GM21447 (cell line): ENCODE measurements around the gene JARID2.

ENCODE experiments used
- ATAC-seq: cut with Tn5 transposase; IDR thresholded peaks from one replicate; pipeline ENCODE4 v1.9.1; 2021; ENCODE audit not compliant: unreplicated experiment

JARID2 gene

GRCh38 chr6:15246666-15247499 is 1.0 kb downstream of the JARID2 start:
- ATAC-seq, result no peak

DNA sequence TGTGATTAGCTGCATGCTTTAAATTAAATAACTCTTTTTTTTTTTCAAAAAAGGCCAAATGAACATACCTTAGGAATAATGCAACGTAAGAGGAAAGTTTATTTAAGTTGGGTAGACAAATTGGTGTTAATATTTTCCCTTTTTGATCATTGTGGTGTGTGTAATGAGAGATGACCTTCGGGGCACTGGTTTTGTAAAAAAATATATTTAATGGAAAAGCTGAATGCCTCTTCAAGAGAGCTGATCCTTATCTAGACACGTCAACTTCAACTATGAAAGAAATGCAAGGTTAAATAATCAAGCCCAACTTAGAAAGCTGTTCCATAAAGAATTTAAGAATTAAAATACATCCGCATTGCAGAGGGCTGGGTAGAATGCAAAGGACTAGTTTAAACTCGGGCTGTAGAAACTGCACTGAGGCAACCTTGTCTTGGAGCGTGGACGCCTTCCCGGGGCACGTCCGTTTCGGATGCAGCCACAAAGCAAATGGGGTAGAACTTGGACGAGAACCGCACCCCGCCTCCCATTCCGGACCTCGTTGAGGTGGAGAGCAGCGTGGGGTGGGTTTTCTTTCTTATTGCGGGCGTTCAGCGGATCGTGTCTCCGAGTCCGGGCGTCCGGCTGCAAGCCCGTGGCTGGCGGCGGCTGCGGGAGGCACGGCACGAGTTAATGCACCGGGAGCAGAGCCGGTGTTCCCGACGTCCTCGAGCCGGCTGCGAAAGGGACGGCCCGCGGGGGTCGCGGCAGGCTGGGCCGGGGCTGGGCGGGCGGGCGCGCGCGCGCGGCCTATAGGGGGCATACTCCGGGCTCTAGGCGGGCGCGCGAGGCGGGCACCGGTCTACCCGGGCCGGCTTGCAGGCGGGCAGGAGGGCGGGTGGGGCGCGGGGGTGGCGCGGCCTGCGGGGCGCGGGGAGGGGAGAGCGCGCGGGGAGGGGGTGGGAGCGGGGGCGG is 1.9 kb downstream of the JARID2 start:
- no peak for ATAC-seq

DNA sequence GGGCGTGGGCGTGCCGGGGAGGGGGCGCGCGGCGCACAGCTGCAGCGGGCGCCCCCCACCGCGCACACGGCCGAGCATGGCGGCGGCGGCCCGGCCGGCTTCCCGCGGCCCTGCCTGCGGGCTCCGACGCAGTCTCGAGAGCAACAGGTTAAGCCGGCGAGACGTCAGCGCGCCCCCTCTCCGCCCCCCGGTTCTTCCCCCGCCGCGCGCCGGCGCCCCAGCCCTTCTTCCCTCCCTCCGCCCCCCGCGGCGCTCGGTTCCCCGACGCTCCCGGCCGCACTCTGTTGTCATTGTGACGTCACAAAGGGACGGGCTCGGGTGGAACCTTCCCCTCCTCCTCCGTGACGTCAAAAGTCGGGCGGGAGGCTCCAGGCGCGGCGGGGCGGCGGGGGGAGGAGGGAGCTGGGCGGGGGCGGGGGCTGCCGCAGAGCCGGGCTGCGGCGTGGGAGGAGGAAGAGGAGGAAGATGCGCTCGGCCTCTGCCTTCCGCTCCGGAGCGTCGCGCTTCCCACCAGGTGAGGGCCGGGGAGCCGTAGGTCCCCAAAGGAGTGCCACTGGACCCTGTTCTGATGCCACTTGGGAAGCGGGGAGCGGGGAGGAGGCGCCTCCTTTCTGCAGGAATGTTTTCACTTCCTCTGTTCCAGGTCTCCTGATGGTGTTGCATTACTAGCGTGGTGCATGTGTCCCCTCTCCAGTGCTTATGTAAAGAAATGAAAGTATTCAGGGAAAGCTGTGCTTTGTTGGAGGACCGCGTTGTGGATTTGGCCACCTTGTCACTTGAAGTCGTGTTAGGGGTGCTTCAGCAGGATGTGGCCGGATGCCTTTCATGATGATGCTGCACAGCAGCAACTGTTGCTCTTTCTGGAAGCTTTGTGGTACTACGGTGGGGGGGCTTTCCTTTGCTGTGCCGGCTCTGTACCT is 2.8 kb downstream of the JARID2 start:
- ATAC-seq, result peak; percentile 21

- no peak for ATAC-seq
Measured at GRCh38 chr6:15249371-15250019, 3.6 kb downstream of the JARID2 start.

GRCh38 chr6:15250187-15251168 is 4.6 kb downstream of the JARID2 start:
- ATAC-seq, result no peak

DNA sequence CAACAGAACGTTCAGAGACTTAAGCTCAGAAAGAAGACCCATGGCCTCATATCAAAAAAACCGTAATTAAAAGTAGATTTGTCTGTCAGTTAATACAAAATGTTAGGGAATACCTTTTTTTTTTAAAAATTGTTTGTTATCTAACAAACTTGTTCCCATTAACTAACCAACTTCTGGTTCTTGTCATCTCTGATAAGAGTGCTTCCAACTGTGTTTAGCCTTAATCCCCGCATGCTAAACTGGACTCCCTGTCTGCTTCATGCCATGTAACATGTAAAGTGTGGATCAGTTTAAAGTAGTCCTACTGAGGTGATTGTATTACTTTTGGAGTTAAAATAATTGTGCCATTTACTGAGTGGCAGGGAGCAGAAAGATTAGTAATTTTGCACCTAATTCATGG is 6.3 kb downstream of the JARID2 start:
- ATAC-seq, result no peak

DNA sequence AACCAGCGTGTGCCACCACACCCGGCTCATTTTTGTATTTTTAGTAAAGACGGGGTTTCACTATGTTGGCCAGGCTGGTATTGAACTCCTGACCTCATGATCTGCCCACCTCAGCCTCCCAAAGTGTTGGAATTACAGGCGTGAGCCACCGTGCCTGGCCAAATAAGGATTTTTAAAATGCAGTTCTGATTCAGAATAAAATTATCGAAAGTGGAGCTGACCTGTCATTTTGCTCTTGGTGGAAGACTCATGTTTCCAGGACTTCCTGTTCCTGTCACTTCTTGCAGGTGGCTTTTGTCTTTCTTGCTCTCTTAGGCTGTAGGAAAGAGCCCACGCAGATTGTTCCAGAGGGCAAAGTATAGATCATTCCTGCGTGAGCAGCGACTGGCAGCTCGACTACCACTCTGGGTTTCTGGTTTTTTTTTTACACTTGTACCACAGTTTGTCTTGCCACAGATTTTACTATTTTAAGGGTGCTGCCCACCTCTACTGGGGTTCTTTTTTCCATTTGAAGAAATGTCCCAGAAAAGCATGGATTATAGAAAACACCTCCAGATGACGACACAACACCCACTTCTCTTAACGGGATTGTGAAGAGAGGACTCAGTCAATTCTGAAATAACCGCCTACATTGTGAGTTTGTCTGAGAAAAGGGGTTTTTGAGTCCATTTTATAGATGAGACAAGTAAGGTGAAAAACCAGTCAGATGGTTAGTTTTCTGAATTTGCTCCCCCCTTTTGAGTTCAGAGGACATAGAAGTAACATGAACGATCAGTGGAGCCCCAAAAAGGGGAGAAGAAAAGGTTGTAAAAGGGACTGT is 7.5 kb downstream of the JARID2 start:
- no peak for ATAC-seq

- peak; percentile 37 for ATAC-seq
Measured at GRCh38 chr6:15254070-15254975, 8.5 kb downstream of the JARID2 start.

DNA sequence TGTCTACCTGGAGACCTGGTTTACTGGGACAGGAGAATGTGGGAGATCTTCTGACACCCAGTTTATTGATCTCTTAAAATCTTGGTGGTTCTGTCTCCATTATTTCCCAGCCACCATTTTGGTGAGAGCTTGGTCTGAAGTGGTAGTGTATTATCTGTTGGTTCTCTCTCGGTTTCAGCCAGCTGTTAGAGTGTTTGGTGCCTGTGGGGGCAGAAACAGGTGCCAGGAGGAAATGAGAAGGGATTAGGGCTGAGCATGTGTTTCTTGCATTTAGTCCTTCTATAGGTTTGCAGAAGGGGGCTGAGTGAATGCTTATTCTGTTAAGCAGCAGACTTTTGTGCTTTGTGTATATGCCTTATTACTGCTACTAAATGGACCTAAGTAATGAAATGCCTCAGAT is 9.6 kb downstream of the JARID2 start:
- ATAC-seq, result peak; percentile 63

DNA sequence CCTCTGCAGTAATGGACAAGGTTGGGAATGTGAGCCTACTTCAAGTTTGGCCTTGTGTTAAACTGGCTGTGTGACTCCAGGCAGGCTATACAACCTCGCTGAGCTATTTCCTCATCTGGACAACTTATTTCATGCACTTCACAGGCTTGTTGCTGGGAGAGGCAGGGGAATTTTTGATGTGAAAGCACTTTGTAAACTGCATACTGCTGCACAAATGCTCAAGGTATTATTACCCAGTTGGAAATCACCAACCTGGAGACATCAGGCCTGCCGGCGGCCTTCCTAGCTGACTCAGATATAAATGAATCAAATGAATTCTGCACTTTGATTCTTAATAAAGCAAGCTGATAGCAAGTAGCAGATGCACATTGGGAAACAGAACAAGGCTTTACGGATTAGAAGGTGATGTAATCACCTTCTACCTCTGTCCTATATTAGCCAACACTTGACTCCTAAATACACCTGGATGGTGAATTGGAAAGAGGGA is 10.1 kb downstream of the JARID2 start:
- no peak for ATAC-seq

DNA sequence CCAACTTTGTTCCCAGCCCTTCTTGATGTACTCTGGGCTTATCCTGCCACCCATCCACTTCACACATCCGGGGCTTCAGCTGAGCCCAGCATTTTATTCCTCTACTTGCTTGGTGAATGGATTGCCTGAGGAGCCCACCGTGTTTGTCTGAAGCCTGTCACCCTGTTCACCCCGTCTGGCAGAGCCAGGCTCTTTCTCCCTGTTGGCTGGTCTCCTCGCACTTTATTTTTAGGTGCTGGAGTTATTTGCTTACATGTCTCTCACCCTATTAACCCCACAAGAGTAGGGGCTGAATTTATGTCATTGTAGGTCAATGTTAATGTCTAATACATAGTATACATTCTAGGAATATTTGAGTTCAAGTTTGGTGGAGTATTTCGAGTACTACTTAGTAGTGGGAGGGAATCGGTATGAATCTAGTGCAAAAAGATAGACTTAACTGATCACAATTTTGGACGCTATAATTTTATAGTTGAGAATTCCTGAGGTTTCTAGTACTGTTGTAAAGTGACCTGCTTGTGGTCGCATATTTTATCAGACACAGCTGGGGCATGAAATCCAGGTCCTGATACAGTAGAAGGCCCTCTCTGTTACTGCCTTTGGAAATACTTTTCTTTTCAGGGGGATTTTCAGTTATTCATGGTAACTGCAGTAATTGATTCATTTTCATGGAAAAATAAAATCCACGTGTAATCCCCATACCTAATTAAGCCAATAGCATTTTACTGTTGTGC is 10.8 kb downstream of the JARID2 start:
- ATAC-seq, result no peak

DNA sequence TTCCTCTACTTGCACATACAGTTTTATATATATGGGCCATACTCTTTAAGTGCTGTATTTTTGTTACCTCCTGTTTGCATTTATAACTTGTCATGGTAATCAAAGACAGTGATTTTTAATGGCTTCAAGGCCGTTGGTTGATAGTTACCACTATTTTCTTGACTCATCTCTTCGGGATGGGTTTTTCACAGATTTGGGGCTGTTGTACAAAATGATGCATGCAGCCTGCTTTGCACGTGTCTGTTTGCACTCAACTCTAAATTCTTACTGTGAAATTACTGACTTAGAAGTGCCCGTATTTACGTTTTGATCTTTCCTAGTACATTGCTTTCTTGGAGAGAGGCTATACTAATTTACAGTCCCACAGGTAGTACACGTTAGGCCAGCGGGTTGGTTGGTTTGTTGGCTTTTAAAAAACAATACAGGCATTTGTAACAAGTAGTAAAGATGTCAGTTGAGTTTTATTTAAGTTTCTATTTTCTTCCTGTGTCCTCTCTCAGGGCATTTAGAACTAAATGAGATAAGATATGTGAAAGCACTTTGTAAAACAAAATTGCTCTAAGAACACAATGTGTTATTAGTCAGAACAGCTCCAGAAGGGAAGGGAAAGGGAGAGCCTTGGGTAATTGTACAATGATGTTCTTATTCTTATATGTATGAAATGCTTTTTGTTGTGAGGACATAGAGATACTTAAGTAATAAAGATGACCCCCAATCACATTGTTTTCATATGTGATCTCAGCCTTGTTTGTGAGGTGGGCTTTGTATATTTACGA is 11.7 kb downstream of the JARID2 start:
- ATAC-seq, result no peak

DNA sequence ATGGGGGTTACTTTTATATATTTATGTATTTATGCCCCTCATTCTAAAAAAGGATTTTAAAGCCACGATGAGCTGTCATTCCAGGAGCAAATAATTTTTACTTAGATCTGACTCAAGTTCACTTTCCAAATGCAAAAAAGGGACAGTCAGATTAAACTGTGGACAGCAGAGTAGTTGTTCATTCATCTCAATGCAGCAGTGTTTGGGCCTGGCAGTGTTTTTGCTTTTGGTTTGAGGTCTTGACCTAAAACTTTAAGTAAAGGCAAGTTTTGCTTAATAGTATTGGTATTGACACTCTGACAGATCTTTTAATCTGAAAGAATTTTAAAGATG is 13.9 kb downstream of the JARID2 start:
- ATAC-seq, result no peak

DNA sequence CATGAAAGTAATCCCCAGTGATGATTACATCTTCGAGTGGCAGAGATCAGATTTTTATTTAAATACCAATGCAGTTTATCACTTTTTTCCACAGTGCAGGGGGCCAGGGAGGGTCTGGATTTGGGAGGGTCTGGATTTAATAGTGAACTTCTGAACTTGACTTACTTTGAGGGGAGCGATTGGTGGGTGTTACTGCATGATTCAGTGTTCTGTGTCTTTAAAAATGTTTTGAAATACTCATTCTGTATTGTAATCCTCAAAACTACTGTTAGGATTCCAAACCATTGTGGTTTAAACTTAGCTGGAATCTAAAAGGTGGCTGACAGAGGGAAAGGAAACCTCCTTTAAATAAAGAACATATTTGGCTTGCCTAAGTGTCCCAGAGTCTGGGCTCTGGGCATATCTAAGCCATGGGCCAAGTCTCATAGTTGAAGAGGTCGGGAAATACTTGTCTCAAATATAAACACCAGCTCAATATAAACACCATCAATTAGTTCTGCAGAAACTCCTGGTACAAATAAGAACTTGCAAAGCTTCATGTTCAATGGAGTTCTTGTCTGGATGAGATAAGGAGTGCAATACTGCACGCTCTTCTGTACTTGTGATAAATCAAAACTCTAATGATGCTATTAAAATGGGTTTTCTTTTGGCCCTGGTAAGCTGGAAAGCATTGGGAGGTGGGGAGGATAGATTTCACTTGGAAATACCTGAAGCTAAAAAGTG is 14.4 kb downstream of the JARID2 start:
- no peak for ATAC-seq

GRCh38 chr6:15263780-15264374 is 18.0 kb downstream of the JARID2 start:
- no peak for ATAC-seq
